HG03108 (cell line): ENCODE measurements around the gene PLPPR2.
A peak's percentile ranks its signal among the peaks of the same experiment; 100 is the strongest.
"Not testable (repeated sequence)": the region's sequence is repeated elsewhere in the genome, so short reads cannot be mapped to it uniquely, and the experiment has no call there.

Experiments
- ATAC-seq: cut with Tn5 transposase; IDR thresholded peaks from one replicate; pipeline ENCODE4 v1.9.1; 2021; ENCODE audit warnings: moderate library complexity; ENCODE audit not compliant: unreplicated experiment

PLPPR2 gene

GRCh38 chr19:11370744-11371143 is 15.5 kb downstream of the PLPPR2 start:
- no peak for ATAC-seq

- no peak for ATAC-seq
Observed at GRCh38 chr19:11373166-11373884, 18.1 kb downstream of the PLPPR2 start.

- no peak for ATAC-seq
Observed at GRCh38 chr19:11373885-11374432, 18.7 kb downstream of the PLPPR2 start.

- ATAC-seq = peak; percentile 78
Observed at GRCh38 chr19:11374433-11375142, 19.4 kb downstream of the PLPPR2 start, which contains the start of gene SWSAP1. SWSAP1 (plus strand) TSS chr19:11374666; CDS start chr19:11374681, 15 bp downstream.

GRCh38 chr19:11375143-11375948 is 20.1 kb downstream of the PLPPR2 start:
- no peak for ATAC-seq

- ATAC-seq = no peak
Observed at GRCh38 chr19:11377237-11377636, 22.0 kb downstream of the PLPPR2 start.

GRCh38 chr19:11377756-11378155 is 22.5 kb downstream of the PLPPR2 start:
- ATAC-seq = no peak

GRCh38 chr19:11378319-11379189 is 23.3 kb downstream of the PLPPR2 start:
- ATAC-seq = no peak

- ATAC-seq = not testable (repeated sequence)
Observed at GRCh38 chr19:11379269-11379845, 24.1 kb downstream of the PLPPR2 start.

- no peak for ATAC-seq
Observed at GRCh38 chr19:11379857-11380350, 24.7 kb downstream of the PLPPR2 start.

- ATAC-seq = peak; percentile 66
Observed at GRCh38 chr19:11380653-11381537, 25.7 kb downstream of the PLPPR2 start.

GRCh38 chr19:11382898-11383705 is 27.9 kb downstream of the PLPPR2 start:
- no peak for ATAC-seq

GRCh38 chr19:11383706-11384048 is 28.4 kb downstream of the PLPPR2 start:
- no peak for ATAC-seq

GRCh38 chr19:11384778-11385129 is 29.5 kb downstream of the PLPPR2 start:
- no peak for ATAC-seq

- ATAC-seq = no peak
Observed at GRCh38 chr19:11387162-11388034, 32.2 kb downstream of the PLPPR2 start.

- no peak for ATAC-seq
Observed at GRCh38 chr19:11390359-11390758, 35.1 kb downstream of the PLPPR2 start.
